Limb (tissue), 2 donors: ENCODE data around the gene SPEN.
A peak's percentile ranks its signal among the peaks of the same experiment; 100 is the strongest.
"Not testable (repeated sequence)": the region's sequence is repeated elsewhere in the genome, so short reads cannot be mapped to it uniquely, and the experiment has no call there.

ENCODE experiments used
- DNase-seq, 2 donors: peaks; one replicate each; pipeline ENCODE4 v3.0.0-alpha.2; 2016; ENCODE audit errors: extremely low spot score in 2 of 2

Gene SPEN

DNA sequence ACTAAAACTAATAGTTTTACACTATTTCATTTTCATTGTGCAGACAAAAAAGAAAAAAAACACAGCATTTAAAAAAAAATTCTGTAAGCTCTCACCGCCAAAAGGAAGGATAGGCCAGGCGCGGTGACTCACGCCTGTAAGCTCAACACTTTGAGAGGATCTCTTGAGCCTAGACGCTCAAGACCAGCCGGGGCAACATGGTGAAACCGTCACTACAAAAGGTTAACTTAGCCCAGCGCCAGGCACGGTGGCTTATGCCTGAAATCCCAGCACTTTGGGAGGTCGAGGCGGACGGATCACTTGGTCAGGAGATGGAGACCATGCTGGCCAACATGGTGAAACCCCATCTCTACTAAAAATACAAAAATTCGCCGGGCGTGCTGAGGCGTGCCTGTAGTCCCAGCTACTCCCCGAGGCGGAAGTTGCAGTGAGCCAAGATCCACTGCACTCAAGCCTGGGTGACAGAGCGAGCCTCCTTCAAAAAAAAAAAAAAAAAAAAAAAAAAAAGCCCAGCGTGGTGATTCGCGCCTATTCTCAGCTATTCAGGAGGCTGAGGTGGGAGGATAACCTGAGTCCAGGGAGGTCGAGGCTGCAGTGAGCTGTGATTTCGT is 14.3 kb upstream of the SPEN start:
- DNase-seq = no peak

- DNase-seq = peak in 1 of 2 donors; percentile 92
These were observed 13.6 kb upstream of the SPEN start for GRCh38 chr1:15833842-15834405.

- DNase-seq = peak; percentile 88 to 94
These were observed 12.9 kb upstream of the SPEN start for GRCh38 chr1:15834406-15835204.

DNA sequence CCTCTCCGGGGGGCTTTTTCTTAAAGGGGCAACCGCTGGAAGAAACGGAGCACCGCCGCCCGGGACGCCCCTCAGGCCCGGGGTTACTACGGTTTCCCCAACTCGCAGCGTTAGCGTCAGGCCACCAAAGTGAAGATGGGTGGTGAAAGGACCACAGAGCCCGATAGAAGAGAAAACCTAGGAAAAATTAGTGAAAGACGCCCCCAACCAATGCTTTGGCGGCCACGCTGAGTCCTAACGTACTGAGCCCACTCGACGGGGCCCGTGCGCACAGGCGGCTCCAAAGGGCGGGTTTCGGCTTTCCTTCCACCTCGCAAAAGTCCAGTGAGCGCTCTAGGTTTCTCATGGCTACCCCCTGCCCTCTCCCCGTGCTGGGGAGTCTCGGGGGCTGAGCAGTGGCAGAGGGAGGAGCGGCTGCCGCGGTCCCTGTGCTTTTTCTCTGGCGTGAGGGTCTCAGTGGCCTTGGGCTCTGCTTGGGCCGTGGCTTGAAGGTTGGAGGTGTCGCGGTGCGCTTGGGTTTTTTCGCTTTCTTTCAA is 12.2 kb upstream of the SPEN start:
- no peak for DNase-seq

GRCh38 chr1:15835741-15836510 is 11.6 kb upstream of the SPEN start:
- peak; percentile 99 to 100 for DNase-seq

DNA sequence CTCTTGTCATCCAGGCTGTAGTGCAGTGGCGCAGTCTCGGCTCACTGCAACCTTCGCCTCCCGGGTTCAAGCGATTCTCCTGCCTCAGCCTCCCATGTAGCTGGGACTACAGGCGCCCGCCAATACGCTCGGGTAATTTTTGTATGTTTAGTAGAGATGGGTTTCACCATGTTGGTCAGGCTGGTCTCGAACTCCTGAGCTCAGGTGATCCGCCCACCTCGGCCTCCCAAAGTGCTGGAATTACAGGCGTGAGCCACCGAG is 11.1 kb upstream of the SPEN start:
- not testable (repeated sequence) for DNase-seq

DNA sequence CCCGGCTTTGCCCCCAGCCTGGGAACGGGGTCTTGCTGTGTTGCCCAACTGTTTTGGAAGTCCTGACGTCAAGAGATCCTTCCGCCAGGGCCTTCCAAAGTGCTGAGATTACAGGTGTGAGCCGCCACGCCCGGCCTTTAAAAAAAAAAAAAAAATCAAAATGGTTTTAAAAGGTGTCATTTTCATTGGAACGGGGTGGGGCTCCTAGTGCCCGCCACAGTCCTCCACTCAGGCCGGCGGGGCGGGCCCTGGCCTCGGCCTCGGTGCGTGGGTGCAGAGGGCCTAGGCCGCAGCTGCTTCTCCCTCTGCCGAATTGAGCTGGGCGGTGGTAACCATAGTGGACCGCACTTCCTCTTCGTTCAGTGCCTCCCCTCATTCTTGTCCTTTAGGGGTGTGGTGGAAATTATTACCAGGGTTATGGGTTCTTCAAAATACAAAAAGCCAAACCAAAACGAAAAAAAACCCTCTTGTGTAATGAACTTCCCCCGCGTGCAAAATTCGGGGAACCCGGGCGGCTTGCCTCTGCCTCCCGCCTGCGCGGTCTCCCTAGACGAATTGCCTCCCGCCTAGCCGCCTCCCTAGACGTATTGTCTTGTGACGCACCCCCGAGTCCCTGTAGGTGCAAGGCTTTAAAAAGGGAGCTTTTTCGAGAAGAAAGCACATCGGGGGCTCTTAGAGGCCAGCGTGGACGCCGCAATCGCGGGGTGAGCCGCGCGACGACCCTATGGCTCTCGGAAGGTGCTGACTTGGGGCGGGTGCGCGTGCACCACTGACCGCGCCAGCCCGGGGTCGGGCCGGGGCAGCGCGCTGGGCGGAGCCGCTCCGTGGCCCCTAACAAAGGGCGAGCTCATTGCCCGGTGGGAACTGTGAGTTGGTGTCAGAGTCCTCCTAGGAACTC is 10.5 kb upstream of the SPEN start:
- peak in 1 of 2 donors; percentile 41 for DNase-seq

DNA sequence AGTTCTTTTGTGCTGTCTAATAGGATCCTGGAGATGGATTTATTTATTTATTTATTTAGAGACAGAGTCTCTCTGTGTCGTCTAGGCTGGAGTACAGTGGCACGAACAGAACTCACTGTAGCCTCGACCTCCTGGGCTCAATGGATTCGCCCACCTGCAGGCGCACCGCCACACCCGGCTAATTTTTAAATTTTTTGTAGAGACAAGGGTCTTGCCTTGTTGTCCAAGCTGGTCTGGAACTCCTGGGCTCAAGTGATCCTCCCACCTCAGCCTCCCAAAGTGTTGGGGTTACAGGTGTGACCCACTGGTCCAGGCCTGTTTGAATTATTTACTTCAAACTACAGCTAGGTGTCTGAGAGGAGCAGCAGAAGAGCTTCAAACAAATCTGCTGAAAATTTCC is 9.6 kb upstream of the SPEN start:
- no peak for DNase-seq

- DNase-seq = no peak
These were observed 8.8 kb upstream of the SPEN start for GRCh38 chr1:15838721-15839120.

GRCh38 chr1:15843826-15844572 is 3.5 kb upstream of the SPEN start:
- DNase-seq = no peak

- not testable (repeated sequence) for DNase-seq
These were observed 1.5 kb upstream of the SPEN start for GRCh38 chr1:15846056-15846455.

DNA sequence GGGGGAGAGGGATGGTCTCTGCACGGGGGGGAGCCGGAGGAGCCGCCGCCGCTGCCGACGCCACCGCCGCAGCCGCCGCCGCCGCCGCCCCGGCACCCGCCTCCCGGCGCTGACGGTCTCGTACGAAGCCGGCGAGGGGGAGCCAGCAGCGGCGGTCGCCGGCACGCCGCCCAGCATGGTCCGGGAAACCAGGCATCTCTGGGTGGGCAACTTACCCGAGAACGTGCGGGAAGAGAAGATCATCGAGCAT is 311 bp downstream of the SPEN start:
- no peak for DNase-seq

DNA sequence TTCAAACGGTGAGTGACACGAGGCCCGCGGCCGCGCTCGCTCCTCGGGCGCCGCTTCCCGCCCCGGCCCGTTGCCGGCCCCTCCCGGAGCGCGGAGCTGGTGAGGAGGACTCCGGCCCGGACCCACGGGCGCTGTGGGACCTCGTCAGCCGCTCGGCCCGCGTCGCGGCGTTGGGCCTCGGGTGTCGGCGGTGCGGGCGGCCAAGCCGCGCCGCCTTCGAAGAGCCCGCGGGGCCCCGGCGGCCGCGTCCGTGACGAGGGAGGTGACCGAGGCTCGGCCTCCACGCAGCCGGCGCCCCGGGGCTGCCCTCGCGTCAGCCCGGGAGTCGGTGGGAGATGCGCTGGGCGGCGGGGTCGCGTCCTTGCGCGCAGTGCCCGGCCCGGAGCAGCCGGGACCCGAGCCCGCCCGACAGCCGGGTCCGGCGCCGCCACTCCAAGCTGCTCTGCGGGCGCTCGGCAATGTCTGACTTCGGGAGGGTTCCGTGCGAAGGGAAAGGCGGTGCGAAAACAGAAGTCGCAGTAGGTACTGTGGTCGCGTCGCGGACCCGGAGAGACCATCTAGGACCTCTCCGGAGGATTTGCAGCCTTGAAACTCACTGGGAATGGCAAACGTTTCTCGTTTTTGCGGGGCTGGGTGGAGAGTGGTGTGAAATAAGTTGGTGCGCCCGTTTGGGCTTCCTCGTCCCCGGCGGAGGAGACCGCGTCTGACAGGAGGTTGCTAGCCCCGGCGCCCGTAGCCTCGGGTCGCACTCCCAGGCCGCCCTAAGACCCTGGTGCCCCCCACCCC is 829 bp downstream of the SPEN start:
- DNase-seq = peak in 1 of 2 donors; percentile 69

- peak; percentile 74 to 94 for DNase-seq
These were observed 1.6 kb downstream of the SPEN start for GRCh38 chr1:15848929-15849774.

- peak; percentile 85 to 87 for DNase-seq
These were observed 2.3 kb downstream of the SPEN start for GRCh38 chr1:15849775-15850324.

DNA sequence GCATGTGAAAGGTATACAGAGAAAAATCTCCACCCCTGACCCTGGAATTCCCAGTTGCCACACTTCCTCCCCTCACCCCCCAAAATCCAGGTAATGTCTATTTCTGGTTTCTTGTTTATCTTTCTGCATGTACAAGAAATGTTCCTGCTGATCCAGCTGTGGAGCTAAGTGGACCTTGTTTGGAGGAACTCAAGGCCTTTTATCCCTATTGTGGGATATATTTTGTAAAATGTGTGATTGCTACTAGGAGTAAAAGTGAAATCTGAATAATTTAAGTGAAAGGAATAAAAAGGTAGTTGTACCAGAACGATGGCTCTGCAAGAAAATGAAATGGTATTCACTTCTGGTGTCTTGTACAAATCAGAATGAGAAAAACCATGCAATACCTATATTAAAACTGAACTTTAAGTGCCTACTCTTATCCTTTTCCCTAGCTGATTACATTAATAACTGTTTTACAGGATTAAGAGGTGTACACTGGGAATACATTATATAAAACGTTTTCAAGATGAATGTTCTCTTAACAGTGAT is 3.0 kb downstream of the SPEN start:
- DNase-seq = no peak

DNA sequence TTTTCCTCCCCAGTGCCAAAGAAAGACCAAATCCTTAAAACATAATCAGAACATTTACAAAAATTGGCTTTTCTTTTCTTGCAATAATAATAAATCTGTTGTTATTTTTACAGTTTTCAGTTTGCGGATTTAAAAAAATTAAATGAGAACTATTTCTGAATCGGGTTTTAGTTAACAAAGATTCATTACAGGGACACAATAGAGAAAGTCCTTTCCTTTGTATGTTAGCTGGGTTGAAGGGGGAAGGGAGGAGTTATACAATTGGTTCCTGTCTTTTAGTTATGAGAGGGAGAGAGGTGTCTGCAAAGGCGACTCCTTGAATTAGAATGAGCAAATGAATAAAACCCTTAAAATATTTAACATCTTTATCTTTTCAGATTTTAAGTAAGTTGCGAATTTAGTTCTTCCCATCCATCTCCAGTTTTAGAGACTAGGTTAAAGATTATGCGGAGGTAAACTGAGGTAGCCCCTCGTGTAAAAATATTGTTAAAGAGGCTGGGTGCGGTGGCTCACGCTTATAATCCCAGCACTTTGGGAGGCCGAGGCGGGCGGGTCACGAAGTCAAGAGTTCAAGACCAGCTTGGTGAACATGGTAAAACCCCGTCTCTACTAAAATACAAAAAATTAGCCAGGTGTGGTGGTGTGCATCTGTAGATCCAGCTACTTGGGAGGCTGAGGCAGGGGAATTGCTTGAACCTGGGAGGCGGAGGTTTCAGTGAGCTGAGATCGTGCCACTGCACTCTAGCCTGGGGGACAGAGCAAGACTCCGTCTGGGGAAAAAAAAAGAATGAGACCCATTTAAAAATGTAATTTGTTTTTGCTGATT is 3.9 kb downstream of the SPEN start:
- DNase-seq = no peak
